GM12892 (cell line): ENCODE data around the gene RGS14.
A peak's percentile ranks its signal among the peaks of the same experiment; 100 is the strongest.

Experiments used
- POLR2A ChIP-seq: IDR thresholded peaks from 2 replicates; pipeline ENCODE4 v1.6.1; 2011; ENCODE audit warnings: low read depth, low read length, control low read depth
- POLR2AphosphoS5 ChIP-seq: IDR thresholded peaks from 2 replicates; pipeline ENCODE4 v1.6.1; 2011; ENCODE audit warnings: low read depth, low read length, control low read depth

DNA sequence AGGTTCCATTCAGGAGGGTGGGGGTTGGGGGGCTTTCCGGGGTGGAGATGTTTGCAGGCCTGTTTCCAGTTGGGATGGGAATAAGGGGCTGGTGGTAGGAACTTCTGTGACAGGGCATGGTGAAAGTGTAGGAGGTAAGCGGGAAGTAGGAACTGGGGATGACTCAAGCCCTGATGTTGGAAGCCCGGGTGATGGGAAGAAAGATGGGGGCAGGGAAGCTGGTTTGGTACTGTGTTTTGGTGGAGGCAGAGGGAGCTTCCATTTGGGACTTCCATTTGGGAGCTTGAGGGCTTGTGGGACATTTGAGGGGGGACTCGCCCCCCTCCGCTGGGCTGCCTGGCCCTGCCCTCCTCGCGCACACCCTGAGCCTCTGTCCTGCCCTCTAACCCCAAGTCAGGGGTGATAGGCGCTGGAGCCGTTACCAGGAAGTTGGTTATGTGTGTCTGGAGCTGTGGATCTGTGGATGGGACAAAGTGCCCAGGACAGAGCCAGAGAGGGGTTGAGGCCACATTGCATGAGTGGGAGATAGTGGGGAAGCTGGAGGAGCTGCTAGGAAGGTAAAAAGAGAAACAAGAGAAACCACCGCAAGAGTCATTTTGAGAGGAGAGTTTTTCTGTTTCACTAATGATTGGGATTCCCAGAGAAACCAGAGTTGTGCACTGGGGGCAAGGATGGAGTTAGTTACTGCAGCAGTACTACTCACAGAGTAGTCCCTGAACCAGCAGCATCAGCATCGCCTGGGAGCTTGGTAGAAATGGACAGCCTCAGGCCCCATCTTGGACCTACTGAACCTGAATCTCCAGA, 6.6 kb downstream of the RGS14 start:
- TF ChIP-seq POLR2AphosphoS5: no peak
- TF ChIP-seq POLR2A: peak; percentile 62
